Esophagus squamous epithelium (tissue), 5 donors: ENCODE data around the gene TEAD1. TPM values are rescaled to one million over a fixed set of nuclear protein-coding genes. Genes with fewer than 3 reads are reported as not detected.
A peak's percentile ranks its signal among the peaks of the same experiment; 100 is the strongest.

Source experiments
- DNase-seq: peaks from one replicate; lab custom pipeline; 2025; lab: John Stamatoyannopoulos, UW
- H3K27ac ChIP-seq, 4 donors: fragments of 200-600 bp; sonication (generic); one replicate each; pipeline ENCODE4 v1.5.1; 2016 to 2019; ENCODE audit warnings: mild to moderate bottlenecking in 1 of 4
- H3K27me3 ChIP-seq, 4 donors: fragments of 200-600 bp; sonication (generic); 1 replicate in 3 of 4; 2 replicates in 1 of 4; pipeline versions ENCODE4 v1.5.1 to v1.6.0; 2017 to 2021; ENCODE audit warnings: antibody characterized with exemption in 1 of 4
- H3K36me3 ChIP-seq, 3 donors: fragments of 200-600 bp; sonication (generic); one replicate each; pipeline ENCODE4 v1.5.1; 2016 to 2019
- H3K4me1 ChIP-seq, 3 donors: fragments of 200-600 bp; sonication (generic); one replicate each; pipeline ENCODE4 v1.5.1; 2017 to 2019
- H3K4me3 ChIP-seq, 4 donors: fragments of 200-600 bp; sonication (generic); 1 replicate in 3 of 4; 2 replicates in 1 of 4; pipeline ENCODE4 v1.5.1; 2016 to 2019; ENCODE audit warnings: mild to moderate bottlenecking in 2 of 4, moderate library complexity in 1 of 4
- H3K9me3 ChIP-seq, 3 donors: fragments of 200-600 bp; sonication (generic); one replicate each; pipeline ENCODE4 v1.5.1; 2016 to 2019
- POLR2A ChIP-seq, 4 donors: fragments of 450-650 bp; IDR thresholded peaks; one replicate each; pipeline ENCODE4 v1.6.1; 2017; ENCODE audit warnings: antibody characterized with exemption in 4 of 4, mild to moderate bottlenecking in 4 of 4, moderate library complexity in 3 of 4
- WGBS, 2 donors: methylation state at CpG; one replicate each; pipeline ENCODE4 v1.1.5; 2018; 5-methylcytosine and 5-hydroxymethylcytosine counted together
- intact Hi-C: fragments of 100-400 bp; cut with DNase I; formaldehyde crosslinking; loops from one replicate; pipeline ENCODE4 v1.15.0; 2022
- total RNA-seq, 4 donors: library from RNA; depleted of rRNA; stranded (reverse); fragments of >200 nt; gene quantifications; one replicate each; pipeline ENCODE4 v1.1.0, GENCODE V29; 2016
- TF ChIP-seq, protein P1 (sequence below), 6 experiments: fragments of 450-650 bp in 4 of 6; fragments of 200-600 bp in 2 of 6; sonication (generic) in 2 of 6; IDR thresholded peaks; one replicate each; pipeline ENCODE4 v1.5.1; 2016 to 2019; ENCODE audit warnings: antibody characterized with exemption in 6 of 6, mild to moderate bottlenecking in 4 of 6, moderate library complexity in 4 of 6
- donor health status: DM: yes; HTN: yes; CAD: no.

The TEAD1 gene
- total RNA-seq, 4 donors from 2014 or later = 33.3 to 75.2 (median 49.8) TPM

DNA sequence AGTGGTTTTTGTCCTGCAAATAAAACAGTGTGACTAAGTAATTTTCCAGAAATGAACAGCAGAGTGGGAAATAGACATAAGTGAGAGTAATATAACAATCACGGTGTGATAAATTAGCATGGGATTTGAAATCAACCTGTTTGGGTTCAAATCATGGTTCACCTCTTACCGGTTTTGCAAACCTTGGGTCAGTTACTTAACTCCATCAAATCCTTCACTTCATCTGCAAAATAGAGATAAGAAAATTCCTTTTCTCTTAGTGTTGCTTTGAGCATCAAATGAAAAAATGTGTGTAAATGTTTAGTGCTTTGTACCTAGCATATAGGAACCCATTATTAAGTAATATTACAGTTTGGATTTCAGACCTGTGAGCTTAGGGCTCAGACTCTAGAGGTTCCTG, 152.2 kb downstream of the TEAD1 start:
- intact Hi-C loops = no loop called here
- Histone ChIP-seq H3K27me3 (no peaks in the 10 kb centered on the region), H3K36me3 (no peaks in the 10 kb centered on the region), H3K4me1 (peaks cover 6 to 63% (median 24%) of the 10 kb centered on the region in 3 donors), H3K9me3 (no peaks in the 10 kb centered on the region), H3K27ac (no peak overlapping the region), H3K4me3 (no peak overlapping the region)
- WGBS, 2 donors = 90 to 98% methylated on average over 2 of the region's 2 CpGs
- DNase-seq = no peak
- no peak for TF ChIP-seq POLR2A (IDR thresholded peaks at IDR 0.05)
- TF ChIP-seq, protein P1, sequence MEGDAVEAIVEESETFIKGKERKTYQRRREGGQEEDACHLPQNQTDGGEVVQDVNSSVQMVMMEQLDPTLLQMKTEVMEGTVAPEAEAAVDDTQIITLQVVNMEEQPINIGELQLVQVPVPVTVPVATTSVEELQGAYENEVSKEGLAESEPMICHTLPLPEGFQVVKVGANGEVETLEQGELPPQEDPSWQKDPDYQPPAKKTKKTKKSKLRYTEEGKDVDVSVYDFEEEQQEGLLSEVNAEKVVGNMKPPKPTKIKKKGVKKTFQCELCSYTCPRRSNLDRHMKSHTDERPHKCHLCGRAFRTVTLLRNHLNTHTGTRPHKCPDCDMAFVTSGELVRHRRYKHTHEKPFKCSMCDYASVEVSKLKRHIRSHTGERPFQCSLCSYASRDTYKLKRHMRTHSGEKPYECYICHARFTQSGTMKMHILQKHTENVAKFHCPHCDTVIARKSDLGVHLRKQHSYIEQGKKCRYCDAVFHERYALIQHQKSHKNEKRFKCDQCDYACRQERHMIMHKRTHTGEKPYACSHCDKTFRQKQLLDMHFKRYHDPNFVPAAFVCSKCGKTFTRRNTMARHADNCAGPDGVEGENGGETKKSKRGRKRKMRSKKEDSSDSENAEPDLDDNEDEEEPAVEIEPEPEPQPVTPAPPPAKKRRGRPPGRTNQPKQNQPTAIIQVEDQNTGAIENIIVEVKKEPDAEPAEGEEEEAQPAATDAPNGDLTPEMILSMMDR (IDR thresholded peaks at IDR 0.05) = no peak

DNA sequence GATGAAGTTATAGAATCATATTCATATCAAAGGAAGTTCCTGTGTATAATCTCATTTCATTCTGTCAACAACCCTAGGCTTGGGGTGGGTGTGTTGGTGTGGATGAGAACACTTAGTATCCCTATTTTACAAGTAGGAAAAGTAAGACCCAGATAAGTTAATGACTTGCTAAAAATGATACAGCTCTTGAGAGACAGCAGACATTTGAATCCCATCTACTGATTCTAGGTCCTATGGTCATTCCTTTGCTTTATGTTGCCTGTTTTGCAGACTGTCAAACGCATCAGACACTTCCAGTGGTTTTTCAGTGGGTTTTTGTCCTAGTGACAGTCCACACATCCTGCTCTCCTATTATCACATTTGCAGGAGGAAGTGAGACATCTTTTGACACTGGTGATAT, 153.1 kb downstream of the TEAD1 start:
- DNase-seq = no peak
- intact Hi-C loops = no loop called here
- 67 to 75% methylated on average over 1 of the region's 1 CpG for WGBS, 2 donors
- H3K36me3 ChIP-seq = no peaks in the 10 kb centered on the region
- peaks cover 6 to 70% (median 24%) of the 10 kb centered on the region in 3 donors for H3K4me1 ChIP-seq
- H3K27me3 ChIP-seq = no peaks in the 10 kb centered on the region
- TF ChIP-seq, protein P1 (IDR thresholded peaks at IDR 0.05) = no peak
- TF ChIP-seq POLR2A (IDR thresholded peaks at IDR 0.05) = no peak
- peak overlapping the region; percentile 57 to 79 (median 74) for H3K27ac ChIP-seq
- H3K9me3 ChIP-seq = no peaks in the 10 kb centered on the region
- H3K4me3 ChIP-seq = no peak overlapping the region

- no peak for DNase-seq
- 4 to 6% methylated on average over 16 to 17 of the region's 17 CpGs for WGBS, 2 donors
- Histone ChIP-seq H3K27me3 (no peaks in the 10 kb centered on the region), H3K4me1 (peaks cover 6 to 73% (median 24%) of the 10 kb centered on the region in 3 donors), H3K4me3 (peak overlapping the region; percentile 18 to 64 (median 44)), H3K9me3 (no peaks in the 10 kb centered on the region), H3K36me3 (no peaks in the 10 kb centered on the region), H3K27ac (peak overlapping the region; percentile 57 to 79 (median 74))
- TF ChIP-seq POLR2A (IDR thresholded peaks at IDR 0.05) = no peak
- TF ChIP-seq, protein P1 (IDR thresholded peaks at IDR 0.05) = no peak
- intact Hi-C loops = no loop called here
Observed at GRCh38 chr11:12827929-12828812, 153.9 kb downstream of the TEAD1 start.

GRCh38 chr11:12829131-12829530, 154.9 kb downstream of the TEAD1 start:
- H3K27ac ChIP-seq = peak overlapping the region in 3 of 4 donors; percentile 7 to 79 (median 77)
- TF ChIP-seq POLR2A (IDR thresholded peaks at IDR 0.05) = no peak
- TF ChIP-seq, protein P1 (IDR thresholded peaks at IDR 0.05) = no peak
- no peak overlapping the region for H3K4me3 ChIP-seq

More at GRCh38 chr11:12829131-12829530, 154.9 kb downstream of the TEAD1 start:
- no peak for DNase-seq
- H3K36me3 ChIP-seq = no peaks in the 10 kb centered on the region
- intact Hi-C loops = no loop called here
- no peaks in the 10 kb centered on the region for H3K27me3 ChIP-seq
- no peaks in the 10 kb centered on the region for H3K9me3 ChIP-seq
- H3K4me1 ChIP-seq = peaks cover 6 to 64% (median 21%) of the 10 kb centered on the region in 3 donors
- WGBS, 2 donors = 60% methylated on average over 4 to 6 of the region's 6 CpGs
